GM12801 (cell line): ENCODE measurements around the gene CHST14.

Experiments used
- CTCF ChIP-seq: IDR thresholded peaks from one replicate; pipeline ENCODE4 v1.5.1; 2011; ENCODE audit warnings: control low read depth; ENCODE audit not compliant: insufficient read length; ENCODE audit errors: extremely low read depth

Gene CHST14

DNA sequence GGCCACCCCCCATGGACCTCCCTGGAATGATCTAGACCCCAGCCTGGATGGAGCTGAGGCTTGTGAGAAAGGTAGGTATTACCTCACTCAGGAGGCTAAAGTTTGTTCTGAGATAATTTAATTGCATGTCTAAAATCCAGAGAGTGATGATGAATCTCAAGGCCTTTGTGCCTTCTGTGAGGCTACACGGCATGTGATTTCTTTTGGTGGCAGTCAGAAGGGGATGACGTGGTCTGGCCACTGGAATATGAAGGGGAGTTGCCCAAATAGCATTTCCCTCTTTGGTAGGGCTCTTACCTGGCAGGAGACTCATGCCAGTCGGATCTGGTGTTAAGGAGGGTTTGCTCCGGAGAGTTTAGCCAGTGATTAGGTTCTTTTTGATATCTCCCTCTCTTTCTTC is 27.5 kb upstream of the CHST14 start:
- no peak for TF ChIP-seq CTCF

DNA sequence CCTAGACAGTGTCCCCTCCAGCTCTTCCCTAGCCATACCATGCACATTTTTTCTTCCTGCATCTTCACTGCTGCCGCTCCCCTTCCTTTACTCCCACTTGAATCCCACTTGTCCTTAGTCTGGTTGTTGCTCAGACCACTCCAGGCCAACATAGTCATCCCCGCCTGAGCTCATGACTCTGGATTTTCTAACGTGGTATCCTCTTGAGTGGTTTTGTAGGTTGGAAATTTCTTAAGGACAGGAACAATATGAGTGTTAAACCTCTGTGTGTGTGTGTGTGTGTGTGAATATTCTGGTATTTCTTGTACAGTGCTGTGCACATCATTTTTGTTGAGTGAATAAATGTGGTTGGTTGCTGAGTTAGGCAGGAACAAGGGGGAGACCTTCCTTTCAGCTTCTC is 26.9 kb upstream of the CHST14 start:
- TF ChIP-seq CTCF: no peak

GRCh38 chr15:40444736-40445135 is 26.0 kb upstream of the CHST14 start:
- TF ChIP-seq CTCF: no peak

DNA sequence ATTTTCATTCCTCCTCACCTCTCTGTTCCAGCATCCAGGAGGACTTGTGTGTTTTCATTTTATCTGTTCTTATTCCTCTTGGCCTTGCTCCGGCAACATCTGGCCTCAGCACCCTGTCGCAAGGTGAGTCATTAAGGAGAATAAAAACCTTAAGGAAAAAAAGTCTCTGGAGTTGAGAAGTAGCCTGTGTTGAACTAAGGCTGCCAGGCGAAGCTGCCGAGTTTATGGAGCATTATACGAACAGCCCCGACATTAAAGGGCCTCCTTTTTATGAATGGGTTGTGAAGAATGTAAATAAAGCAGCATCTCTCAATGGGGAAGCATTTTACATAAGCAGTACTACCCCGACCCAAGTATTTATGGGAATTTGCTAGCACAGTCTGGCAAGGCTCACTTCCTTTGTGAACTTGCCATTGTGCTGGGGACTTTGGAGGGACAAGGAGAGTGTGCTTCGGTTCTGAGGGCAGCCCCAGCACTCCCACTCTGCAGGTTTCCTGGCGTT is 25.3 kb upstream of the CHST14 start:
- TF ChIP-seq CTCF: no peak

DNA sequence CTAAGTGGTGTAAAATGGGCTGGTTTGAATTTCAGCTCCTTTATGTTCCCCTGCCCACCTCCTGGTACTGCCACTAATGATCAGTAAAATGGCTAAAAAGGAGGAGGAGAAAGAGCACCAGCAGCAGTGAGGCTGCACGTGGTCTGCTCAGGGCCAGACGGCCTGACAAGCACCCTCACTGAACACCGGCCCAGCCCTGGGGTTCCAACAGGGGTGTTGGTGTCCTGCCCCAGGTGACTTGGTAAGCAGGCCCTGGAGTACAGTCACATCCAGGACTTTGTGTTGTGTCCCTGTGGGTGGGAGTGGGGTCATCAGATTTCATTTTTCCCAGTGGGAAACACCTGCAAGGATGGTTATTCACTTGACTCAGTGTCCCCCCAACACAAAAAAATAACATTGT is 24.6 kb upstream of the CHST14 start:
- TF ChIP-seq CTCF: no peak

DNA sequence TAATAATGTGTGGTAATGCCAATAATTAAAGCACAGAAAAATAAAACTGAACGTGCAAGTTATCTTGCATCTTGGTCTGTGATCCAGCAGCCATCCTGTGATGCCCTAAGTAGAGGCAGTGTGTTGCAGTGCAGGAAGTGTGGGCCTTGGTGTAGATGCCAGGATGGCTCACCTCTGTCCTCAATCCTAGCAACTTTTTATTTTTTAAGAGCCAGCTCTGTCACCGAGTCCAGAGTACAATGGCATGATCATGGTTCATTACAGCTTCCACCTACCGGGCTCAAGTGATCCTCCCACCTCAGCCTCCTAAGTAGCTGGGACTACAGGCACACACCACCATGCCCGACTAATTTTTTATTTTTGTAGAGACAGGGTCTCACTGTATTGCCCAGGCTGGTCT is 22.4 kb upstream of the CHST14 start:
- TF ChIP-seq CTCF: no peak

GRCh38 chr15:40449275-40449674 is 21.5 kb upstream of the CHST14 start:
- no peak for TF ChIP-seq CTCF

- TF ChIP-seq CTCF: no peak
Measured at GRCh38 chr15:40450047-40450446, 20.7 kb upstream of the CHST14 start.
